Measurements from ENCODE around the gene ZFAND2A.
"Not testable (repeated sequence)": the region's sequence is repeated elsewhere in the genome, so short reads cannot be mapped to it uniquely, and the experiment has no call there.

Gene ZFAND2A

GRCh38 chr7:1121886-1122831 is 37.8 kb downstream of the ZFAND2A start:
- TF ChIP-seq, protein P1, sequence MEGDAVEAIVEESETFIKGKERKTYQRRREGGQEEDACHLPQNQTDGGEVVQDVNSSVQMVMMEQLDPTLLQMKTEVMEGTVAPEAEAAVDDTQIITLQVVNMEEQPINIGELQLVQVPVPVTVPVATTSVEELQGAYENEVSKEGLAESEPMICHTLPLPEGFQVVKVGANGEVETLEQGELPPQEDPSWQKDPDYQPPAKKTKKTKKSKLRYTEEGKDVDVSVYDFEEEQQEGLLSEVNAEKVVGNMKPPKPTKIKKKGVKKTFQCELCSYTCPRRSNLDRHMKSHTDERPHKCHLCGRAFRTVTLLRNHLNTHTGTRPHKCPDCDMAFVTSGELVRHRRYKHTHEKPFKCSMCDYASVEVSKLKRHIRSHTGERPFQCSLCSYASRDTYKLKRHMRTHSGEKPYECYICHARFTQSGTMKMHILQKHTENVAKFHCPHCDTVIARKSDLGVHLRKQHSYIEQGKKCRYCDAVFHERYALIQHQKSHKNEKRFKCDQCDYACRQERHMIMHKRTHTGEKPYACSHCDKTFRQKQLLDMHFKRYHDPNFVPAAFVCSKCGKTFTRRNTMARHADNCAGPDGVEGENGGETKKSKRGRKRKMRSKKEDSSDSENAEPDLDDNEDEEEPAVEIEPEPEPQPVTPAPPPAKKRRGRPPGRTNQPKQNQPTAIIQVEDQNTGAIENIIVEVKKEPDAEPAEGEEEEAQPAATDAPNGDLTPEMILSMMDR (IDR thresholded peaks at IDR 0.05; ENCODE audit: low read depth, low read length), result no peak
- Histone ChIP-seq H3K27ac (no peak overlapping the region), H3K4me3 (ENCODE audit: low read depth, low read length) (no peak overlapping the region), H3K36me3 (peaks cover 18% of the 10 kb centered on the region), H3K27me3 (ENCODE audit: insufficient read depth, low read depth, severe bottlenecking) (no peaks in the 10 kb centered on the region), H3K9me3 (ENCODE audit: severe bottlenecking) (no peaks in the 10 kb centered on the region)
- DNase-seq, result no peak

DNA sequence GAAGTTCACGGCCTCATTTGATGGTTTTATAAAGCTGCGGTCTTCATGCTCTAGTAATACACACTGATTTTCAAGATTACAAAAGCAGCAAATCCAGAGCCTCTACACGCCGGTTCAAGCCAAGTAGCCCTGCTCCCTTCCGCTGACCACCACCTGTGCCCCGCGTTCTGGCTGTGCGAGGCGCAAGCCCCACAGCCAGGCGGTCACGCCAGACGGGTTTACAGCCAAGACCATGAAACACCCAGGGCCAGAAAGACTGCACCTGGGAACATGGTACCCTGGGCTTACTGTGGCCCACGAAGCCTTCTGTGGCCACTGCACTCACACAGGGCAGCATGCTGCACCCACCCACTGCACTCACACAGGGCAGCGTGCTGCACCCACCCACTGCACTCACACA is 38.5 kb downstream of the ZFAND2A start:
- Histone ChIP-seq H3K4me3 (ENCODE audit: low read depth, low read length) (no peak overlapping the region), H3K9me3 (ENCODE audit: severe bottlenecking) (no peaks in the 10 kb centered on the region), H3K27ac (no peak overlapping the region), H3K27me3 (ENCODE audit: insufficient read depth, low read depth, severe bottlenecking) (no peaks in the 10 kb centered on the region), H3K36me3 (peaks cover 11% of the 10 kb centered on the region)
- TF ChIP-seq, protein P1 (IDR thresholded peaks at IDR 0.05; ENCODE audit: low read depth, low read length), result no peak
- no peak for DNase-seq

- TF ChIP-seq, protein P1 (IDR thresholded peaks at IDR 0.05; ENCODE audit: low read depth, low read length), result no peak
- Histone ChIP-seq H3K36me3 (peaks cover 9% of the 10 kb centered on the region), H3K4me3 (ENCODE audit: low read depth, low read length) (no peak overlapping the region), H3K9me3 (ENCODE audit: severe bottlenecking) (no peaks in the 10 kb centered on the region), H3K27me3 (ENCODE audit: insufficient read depth, low read depth, severe bottlenecking) (no peaks in the 10 kb centered on the region), H3K27ac (no peak overlapping the region)
- DNase-seq, result no peak
These were observed 39.2 kb downstream of the ZFAND2A start for GRCh38 chr7:1120791-1121190.

- H3K4me3 ChIP-seq (ENCODE audit: low read depth, low read length), result no peak overlapping the region
- TF ChIP-seq, protein P1 (IDR thresholded peaks at IDR 0.05; ENCODE audit: low read depth, low read length), result no peak
- H3K9me3 ChIP-seq (ENCODE audit: severe bottlenecking), result no peaks in the 10 kb centered on the region
These were observed 40.8 kb downstream of the ZFAND2A start for GRCh38 chr7:1119201-1119600.

DNA sequence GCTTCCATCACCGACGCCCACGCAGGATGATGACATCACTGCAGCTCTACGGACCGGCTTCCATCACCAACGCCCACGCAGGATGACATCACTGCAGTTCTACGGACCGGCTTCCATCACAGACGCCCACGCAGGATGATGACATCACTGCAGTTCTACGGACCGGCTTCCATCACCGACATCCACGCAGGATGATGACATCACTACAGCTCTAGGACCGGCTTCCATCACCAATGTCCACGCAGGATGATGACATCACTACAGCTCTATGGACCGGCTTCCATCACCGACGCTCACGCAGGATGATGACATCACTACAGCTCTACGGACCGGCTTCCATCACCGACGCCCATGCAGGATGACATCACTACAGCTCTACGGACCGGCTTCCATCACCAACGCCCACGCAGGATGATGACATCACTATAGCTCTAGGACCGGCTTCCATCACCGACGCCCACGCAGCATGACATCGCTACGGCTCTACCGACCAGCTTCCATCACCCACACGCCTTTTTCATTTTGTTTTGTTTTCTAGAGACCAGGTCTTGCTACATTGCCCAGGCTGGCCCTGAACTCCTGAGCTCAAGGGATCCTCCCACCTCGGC is 42.6 kb downstream of the ZFAND2A start:
- Histone ChIP-seq H3K4me3 (ENCODE audit: low read depth, low read length) (no peak overlapping the region), H3K36me3 (no peaks in the 10 kb centered on the region; the same call in none of the 2 replicates), H3K27ac (no peak overlapping the region), H3K9me3 (ENCODE audit: severe bottlenecking) (no peaks in the 10 kb centered on the region), H3K27me3 (ENCODE audit: insufficient read depth, low read depth, severe bottlenecking) (no peaks in the 10 kb centered on the region)
- TF ChIP-seq, protein P1 (IDR thresholded peaks at IDR 0.05; ENCODE audit: low read depth, low read length), result no peak
- DNase-seq, result no peak

More at GRCh38 chr7:1119201-1119600, 40.8 kb downstream of the ZFAND2A start:
- no peak for DNase-seq
- peaks cover 4% of the 10 kb centered on the region for H3K36me3 ChIP-seq
- no peak overlapping the region for H3K27ac ChIP-seq
- no peaks in the 10 kb centered on the region for H3K27me3 ChIP-seq (ENCODE audit: insufficient read depth, low read depth, severe bottlenecking)

GRCh38 chr7:1116383-1117008 is 43.5 kb downstream of the ZFAND2A start:
- not testable (repeated sequence) for H3K4me3 ChIP-seq (ENCODE audit: low read depth, low read length); H3K27ac ChIP-seq; H3K27me3 ChIP-seq (ENCODE audit: insufficient read depth, low read depth, severe bottlenecking); H3K36me3 ChIP-seq; H3K9me3 ChIP-seq (ENCODE audit: severe bottlenecking); DNase-seq

DNA sequence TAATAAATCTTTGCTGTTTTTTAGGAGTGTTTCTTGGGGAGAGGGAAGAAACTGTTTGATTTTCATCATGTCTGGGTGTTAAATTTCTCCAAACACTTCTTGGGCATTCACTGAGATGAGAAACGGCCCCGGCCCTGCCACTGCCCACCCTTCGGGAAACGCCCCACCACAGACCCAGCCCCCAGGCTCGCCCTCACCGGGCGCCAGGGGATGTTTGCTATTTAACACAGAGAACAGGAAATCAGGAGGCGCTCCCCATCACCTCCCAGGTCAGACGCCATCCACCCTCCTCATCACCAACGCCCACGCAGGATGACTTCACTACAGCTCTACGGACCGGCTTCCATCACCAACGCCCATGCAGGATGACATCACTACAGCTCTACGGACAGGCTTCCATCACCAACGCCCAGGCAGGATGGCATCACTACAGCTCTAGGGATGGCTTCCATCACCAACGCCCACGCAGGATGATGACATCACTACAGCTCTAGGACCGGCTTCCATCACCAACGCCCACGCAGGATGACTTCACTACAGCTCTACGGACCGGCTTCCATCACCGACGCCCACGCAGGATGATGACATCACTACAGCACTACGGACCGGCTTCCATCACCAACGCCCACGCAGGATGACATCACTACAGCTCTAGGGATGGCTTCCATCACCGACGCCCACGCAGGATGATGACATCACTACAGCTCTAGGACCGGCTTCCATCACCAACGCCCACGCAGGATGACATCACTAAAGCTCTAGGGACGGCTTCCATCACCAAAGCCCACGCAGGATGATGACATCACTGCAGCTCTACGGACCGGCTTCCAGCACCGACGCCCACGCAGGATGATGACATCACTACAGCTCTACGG is 44.6 kb downstream of the ZFAND2A start:
- not testable (repeated sequence) for H3K36me3 ChIP-seq; H3K4me3 ChIP-seq (ENCODE audit: low read depth, low read length); H3K27ac ChIP-seq; H3K27me3 ChIP-seq (ENCODE audit: insufficient read depth, low read depth, severe bottlenecking); H3K9me3 ChIP-seq (ENCODE audit: severe bottlenecking); DNase-seq

Data from WERI-Rb-1 (cell line).